KMS-11 (cell line): Measurements from ENCODE around the gene UFM1.

ENCODE experiments used
- H2AFZ ChIP-seq: fragments of 200-600 bp; sonication (generic); 2 replicates; pipeline ENCODE4 v1.6.1; 2016; ENCODE audit warnings: antibody characterized with exemption, mixed run types, low read depth
- H3K27ac ChIP-seq: fragments of 200-600 bp; sonication (generic); 2 replicates; pipeline ENCODE4 v1.6.1; 2016; ENCODE audit warnings: mild to moderate bottlenecking, mixed run types
- H3K27me3 ChIP-seq: fragments of 200-600 bp; sonication (generic); 2 replicates; pipeline ENCODE4 v1.6.1; 2017; ENCODE audit warnings: mild to moderate bottlenecking, low read depth, mixed run types, moderate library complexity; ENCODE audit not compliant: insufficient read depth
- H3K36me3 ChIP-seq: fragments of 200-600 bp; sonication (generic); 2 replicates; pipeline ENCODE4 v1.6.1; 2017; ENCODE audit warnings: mild to moderate bottlenecking, mixed run types; ENCODE audit not compliant: insufficient read depth
- H3K4me1 ChIP-seq: fragments of 200-600 bp; sonication (generic); 2 replicates; pipeline ENCODE4 v1.6.1; 2016; ENCODE audit warnings: mild to moderate bottlenecking, low read depth, mixed run types; ENCODE audit not compliant: poor library complexity, severe bottlenecking
- H3K4me2 ChIP-seq: fragments of 200-600 bp; sonication (generic); 2 replicates; pipeline ENCODE4 v1.7.0; 2016; ENCODE audit warnings: mild to moderate bottlenecking, mixed run types
- H3K4me3 ChIP-seq: fragments of 200-600 bp; sonication (generic); IDR thresholded peaks from 2 replicates; pipeline ENCODE4 v1.6.1; 2017; ENCODE audit warnings: low read depth, low read length, mixed read lengths; ENCODE audit not compliant: insufficient read depth
- H3K79me2 ChIP-seq: fragments of 200-600 bp; sonication (generic); 2 replicates; pipeline ENCODE4 v1.6.1; 2016; ENCODE audit warnings: low read depth, mixed run types; ENCODE audit not compliant: insufficient read depth
- H3K9ac ChIP-seq: fragments of 200-600 bp; sonication (generic); 2 replicates; pipeline ENCODE4 v1.6.1; 2016; ENCODE audit warnings: mild to moderate bottlenecking, mixed run types
- H4K20me1 ChIP-seq: fragments of 200-600 bp; sonication (generic); 2 replicates; pipeline ENCODE4 v1.6.1; 2016; ENCODE audit warnings: mild to moderate bottlenecking, mixed run types; ENCODE audit not compliant: insufficient read depth
- CTCF ChIP-seq: fragments of 200-600 bp; sonication (generic); conservative IDR thresholded peaks from 2 replicates; pipeline ENCODE4 v1.6.1; 2017; ENCODE audit warnings: low read depth, mild to moderate bottlenecking, antibody characterized with exemption, low read length, moderate library complexity, mixed read lengths

The UFM1 gene

GRCh38 chr13:38385153-38385891 is 35.7 kb downstream of the UFM1 start:
- H3K4me1 ChIP-seq, result no peaks in the 10 kb centered on the region
- H3K4me2 ChIP-seq, result no peak overlapping the region
- no peak overlapping the region for H3K4me3 ChIP-seq
- no peaks in the 10 kb centered on the region for H3K27me3 ChIP-seq
- H3K9ac ChIP-seq, result no peak overlapping the region
- no peak for TF ChIP-seq CTCF
- H2AFZ ChIP-seq, result no peak overlapping the region
- no peaks in the 10 kb centered on the region for H4K20me1 ChIP-seq
- no peaks in the 10 kb centered on the region for H3K79me2 ChIP-seq
- no peaks in the 10 kb centered on the region for H3K36me3 ChIP-seq
- H3K27ac ChIP-seq, result no peak overlapping the region

GRCh38 chr13:38386421-38386820 is 36.8 kb downstream of the UFM1 start:
- Histone ChIP-seq H3K27me3 (no peaks in the 10 kb centered on the region), H3K4me1 (no peaks in the 10 kb centered on the region), H4K20me1 (no peaks in the 10 kb centered on the region), H3K9ac (no peak overlapping the region), H3K4me2 (no peak overlapping the region), H3K79me2 (no peaks in the 10 kb centered on the region), H3K36me3 (no peaks in the 10 kb centered on the region), H2AFZ (no peak overlapping the region), H3K27ac (no peak overlapping the region), H3K4me3 (no peak overlapping the region)
- TF ChIP-seq CTCF, result no peak

GRCh38 chr13:38391341-38391740 is 41.7 kb downstream of the UFM1 start:
- Histone ChIP-seq H3K4me2 (no peak overlapping the region), H4K20me1 (no peaks in the 10 kb centered on the region), H3K79me2 (no peaks in the 10 kb centered on the region), H3K4me3 (no peak overlapping the region), H3K9ac (no peak overlapping the region), H2AFZ (no peak overlapping the region), H3K27ac (no peak overlapping the region), H3K36me3 (no peaks in the 10 kb centered on the region), H3K4me1 (no peaks in the 10 kb centered on the region), H3K27me3 (no peaks in the 10 kb centered on the region)
- no peak for TF ChIP-seq CTCF

- Histone ChIP-seq H3K27me3 (no peaks in the 10 kb centered on the region), H3K4me3 (no peak overlapping the region), H3K9ac (no peak overlapping the region), H3K4me2 (no peak overlapping the region), H3K36me3 (no peaks in the 10 kb centered on the region), H4K20me1 (no peaks in the 10 kb centered on the region), H3K79me2 (no peaks in the 10 kb centered on the region), H3K4me1 (no peaks in the 10 kb centered on the region), H3K27ac (no peak overlapping the region), H2AFZ (no peak overlapping the region)
- TF ChIP-seq CTCF, result no peak
Observed at GRCh38 chr13:38394777-38395496, 45.3 kb downstream of the UFM1 start.
